ENCODE data around the gene C2orf42.
"Not testable (repeated sequence)": the region's sequence is repeated elsewhere in the genome, so short reads cannot be mapped to it uniquely, and the experiment has no call there.

The C2orf42 gene

DNA sequence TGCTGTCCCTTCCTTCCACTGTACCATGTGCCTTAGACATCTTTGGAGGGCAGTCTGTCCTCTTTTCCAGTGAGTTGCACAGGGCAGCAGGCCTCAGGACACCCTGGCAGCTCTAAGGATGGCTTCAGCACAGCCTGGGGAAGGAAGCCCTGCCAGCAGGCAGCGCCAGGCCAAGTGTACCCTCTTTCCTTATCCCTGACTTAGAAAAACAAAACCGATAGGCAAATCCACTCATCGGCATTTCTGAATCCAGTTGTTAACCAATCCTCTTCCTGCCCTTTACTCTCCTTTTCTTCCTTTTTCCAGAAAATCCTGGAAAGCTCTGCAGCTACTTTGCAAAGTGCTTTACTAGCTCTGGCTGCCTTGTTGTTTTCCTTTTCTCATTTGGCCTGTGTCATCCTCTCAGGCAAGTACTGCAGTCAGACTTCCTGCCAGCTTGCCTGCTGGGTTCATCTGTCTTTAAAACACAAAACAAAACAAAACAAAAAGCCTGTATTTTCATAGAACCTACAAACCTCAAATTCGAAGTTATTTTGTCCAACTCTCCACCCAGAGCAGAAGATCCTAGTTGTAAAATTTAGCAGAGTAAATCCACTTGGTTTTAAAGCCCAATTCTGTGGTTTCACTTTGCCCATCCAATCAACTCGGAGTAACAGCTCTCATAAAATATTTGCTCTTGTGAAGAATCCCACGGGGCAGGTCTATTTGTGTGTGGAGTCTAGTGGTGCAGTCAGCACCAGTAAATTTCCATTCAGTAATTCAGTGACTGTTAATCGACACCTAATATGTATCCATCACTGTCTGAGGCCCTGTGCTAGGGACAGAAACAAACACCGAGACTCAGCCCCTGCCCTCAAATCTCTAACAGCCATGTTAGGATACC is 58.3 kb downstream of the C2orf42 start:
- DNase-seq (ENCODE audit: low read depth, low spot score) = no peak
- H3K4me3 ChIP-seq (ENCODE audit: low read depth, low read length) = peak overlapping the region; percentile 43
- TF ChIP-seq, protein P1, sequence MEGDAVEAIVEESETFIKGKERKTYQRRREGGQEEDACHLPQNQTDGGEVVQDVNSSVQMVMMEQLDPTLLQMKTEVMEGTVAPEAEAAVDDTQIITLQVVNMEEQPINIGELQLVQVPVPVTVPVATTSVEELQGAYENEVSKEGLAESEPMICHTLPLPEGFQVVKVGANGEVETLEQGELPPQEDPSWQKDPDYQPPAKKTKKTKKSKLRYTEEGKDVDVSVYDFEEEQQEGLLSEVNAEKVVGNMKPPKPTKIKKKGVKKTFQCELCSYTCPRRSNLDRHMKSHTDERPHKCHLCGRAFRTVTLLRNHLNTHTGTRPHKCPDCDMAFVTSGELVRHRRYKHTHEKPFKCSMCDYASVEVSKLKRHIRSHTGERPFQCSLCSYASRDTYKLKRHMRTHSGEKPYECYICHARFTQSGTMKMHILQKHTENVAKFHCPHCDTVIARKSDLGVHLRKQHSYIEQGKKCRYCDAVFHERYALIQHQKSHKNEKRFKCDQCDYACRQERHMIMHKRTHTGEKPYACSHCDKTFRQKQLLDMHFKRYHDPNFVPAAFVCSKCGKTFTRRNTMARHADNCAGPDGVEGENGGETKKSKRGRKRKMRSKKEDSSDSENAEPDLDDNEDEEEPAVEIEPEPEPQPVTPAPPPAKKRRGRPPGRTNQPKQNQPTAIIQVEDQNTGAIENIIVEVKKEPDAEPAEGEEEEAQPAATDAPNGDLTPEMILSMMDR (IDR thresholded peaks at IDR 0.05; ENCODE audit: insufficient read depth, low read length, missing control alignments) = no peak
- ChIA-PET POLR2A (interaction anchor here (0.7 to 1.9 kb wide), 5 partner anchors 8 to 218 kb away, joined by 3 to 5 read pairs (median 5); partner anchors contain the start of gene MXD1), CTCF (interaction anchor here (1.0 to 1.7 kb wide), 5 partner anchors 10 to 61 kb away, joined by 3 to 8 read pairs (median 4); partner anchors contain the start of gene C2orf42)

DNA sequence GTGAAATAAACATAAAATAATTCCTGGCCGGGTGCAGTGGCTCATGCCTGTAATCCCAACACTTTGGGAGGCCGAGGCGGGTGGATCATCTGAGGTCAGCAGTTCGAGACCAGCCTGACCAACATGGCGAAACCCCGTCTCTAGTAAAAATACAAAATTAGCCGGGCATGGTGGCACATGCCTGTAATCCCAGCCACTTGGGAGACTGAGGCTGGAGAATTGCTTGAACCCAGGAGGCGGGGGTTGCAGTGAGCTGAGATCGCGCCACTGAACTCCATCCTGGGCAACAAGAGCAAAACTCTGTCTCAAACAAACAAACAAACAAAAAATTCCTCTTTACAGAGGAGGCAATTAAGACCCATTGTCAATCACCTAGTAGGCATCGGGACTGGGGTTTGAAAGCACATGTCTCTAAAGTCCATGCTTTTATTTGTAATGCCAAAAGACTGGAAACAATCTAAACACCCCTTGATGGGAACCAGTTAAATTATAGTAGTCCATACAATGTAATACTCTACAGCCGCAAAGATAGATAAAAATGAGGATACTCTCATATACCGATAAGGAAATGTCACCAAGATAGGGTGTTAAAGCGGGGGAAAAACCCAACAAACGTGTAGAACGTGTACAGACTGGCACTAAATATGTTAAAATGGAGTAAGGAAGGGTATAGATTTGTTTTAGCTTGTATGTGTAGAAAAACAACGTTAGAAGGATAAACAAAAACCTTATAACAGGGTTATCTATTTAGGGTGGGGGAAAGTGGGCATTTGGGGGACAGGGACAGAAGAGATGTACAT is 59.3 kb downstream of the C2orf42 start:
- ChIA-PET CTCF (interaction anchor here (1.7 kb wide), 1 partner anchor 12 kb away, joined by 8 read pairs; no protein-coding TSS in a partner anchor), POLR2A (interaction anchor here (1.4 kb wide), 2 partner anchors 11 to 217 kb away, joined by 5 read pairs; partner anchors contain the start of gene MXD1)
- H3K4me3 ChIP-seq (ENCODE audit: low read depth, low read length); DNase-seq (ENCODE audit: low read depth, low spot score): not testable (repeated sequence)

DNA sequence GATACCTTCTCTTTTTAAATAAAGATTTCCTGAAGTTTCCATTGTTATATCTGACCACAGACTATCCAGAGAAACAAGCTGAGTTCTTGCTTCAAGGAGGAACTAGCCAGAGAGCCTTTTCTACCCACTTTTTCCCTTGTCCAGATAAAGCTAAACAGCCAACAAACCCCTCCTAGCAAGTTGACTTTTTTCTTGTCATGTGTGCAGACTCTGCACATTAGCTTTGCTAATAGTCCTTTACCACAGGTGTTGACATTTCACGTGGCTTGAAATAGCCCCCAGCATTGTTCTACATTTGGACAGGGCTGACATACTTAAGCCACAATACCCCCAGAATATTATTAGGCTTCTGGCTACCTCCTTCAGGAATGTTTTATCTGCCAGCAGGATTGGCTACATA is 62.8 kb downstream of the C2orf42 start:
- POLR2A ChIA-PET = no interaction called here
- CTCF ChIA-PET = interaction anchor here (1.6 kb wide), 1 partner anchor 13 kb away, joined by 5 read pairs; no protein-coding TSS in a partner anchor
- no peak overlapping the region for H3K4me3 ChIP-seq (ENCODE audit: low read depth, low read length)
- no peak for DNase-seq (ENCODE audit: low read depth, low spot score)
- TF ChIP-seq, protein P1 (IDR thresholded peaks at IDR 0.05; ENCODE audit: insufficient read depth, low read length, missing control alignments) = no peak

DNA sequence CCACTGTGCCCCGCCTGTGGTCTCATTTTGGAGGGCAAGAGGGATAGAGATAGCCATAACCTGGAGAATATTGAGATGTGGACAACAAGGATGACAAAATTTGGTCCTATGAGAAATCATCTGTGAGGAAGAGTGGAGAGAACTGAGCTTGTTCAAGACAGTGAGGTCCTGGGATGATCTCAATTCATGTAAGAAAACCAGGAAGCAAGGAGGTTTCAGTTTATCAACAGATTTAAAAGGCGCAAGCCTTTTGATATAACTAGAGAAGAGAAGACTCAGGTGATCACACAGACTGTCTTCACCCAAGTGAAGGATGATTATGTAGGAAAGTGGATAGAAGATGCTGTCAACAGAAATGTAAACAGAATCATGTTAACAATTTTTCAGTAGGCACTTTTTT is 64.4 kb downstream of the C2orf42 start:
- no peak overlapping the region for H3K4me3 ChIP-seq (ENCODE audit: low read depth, low read length)
- ChIA-PET POLR2A (no interaction called here), CTCF (interaction anchor here (0.8 to 3.1 kb wide), 2 partner anchors 11 to 41 kb away, joined by 3 to 12 read pairs; no protein-coding TSS in a partner anchor)

DNA sequence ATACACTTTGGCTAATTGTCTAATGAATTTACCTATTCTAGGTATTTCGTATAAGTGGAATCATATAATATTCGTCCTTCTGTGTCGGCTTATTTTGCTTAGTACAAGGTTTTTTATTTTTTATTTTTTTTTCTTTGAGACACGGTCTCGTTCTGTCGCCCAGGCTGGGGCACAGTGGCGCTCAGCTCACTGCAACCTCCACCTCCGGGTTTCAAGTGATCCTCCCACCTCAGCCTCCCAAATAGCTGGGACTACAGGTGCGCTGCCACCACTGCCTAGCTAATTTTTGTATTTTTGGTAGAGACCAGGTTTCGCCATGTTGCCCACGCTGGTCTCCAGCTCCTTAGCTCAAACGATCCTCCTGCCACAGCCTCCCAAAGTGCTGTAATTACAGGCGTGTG is 65.3 kb downstream of the C2orf42 start:
- TF ChIP-seq, protein P1 (IDR thresholded peaks at IDR 0.05; ENCODE audit: insufficient read depth, low read length, missing control alignments) = no peak
- no peak for DNase-seq (ENCODE audit: low read depth, low spot score)
- peak overlapping the region; percentile 52; the same call in 1 of the 2 replicates for H3K4me3 ChIP-seq (ENCODE audit: low read depth, low read length)
- CTCF ChIA-PET = interaction anchor here (0.8 to 3.1 kb wide), 3 partner anchors 10 to 55 kb away, joined by 3 to 12 read pairs (median 3); no protein-coding TSS in a partner anchor
- POLR2A ChIA-PET = interaction anchor here (0.6 to 2.2 kb wide), 4 partner anchors 10 to 41 kb away, joined by 4 to 11 read pairs (median 6); no protein-coding TSS in a partner anchor

More for the DNA sequence above, 64.4 kb downstream of the C2orf42 start:
- TF ChIP-seq, protein P1 (IDR thresholded peaks at IDR 0.05; ENCODE audit: insufficient read depth, low read length, missing control alignments) = no peak
- DNase-seq (ENCODE audit: low read depth, low spot score) = no peak

DNA sequence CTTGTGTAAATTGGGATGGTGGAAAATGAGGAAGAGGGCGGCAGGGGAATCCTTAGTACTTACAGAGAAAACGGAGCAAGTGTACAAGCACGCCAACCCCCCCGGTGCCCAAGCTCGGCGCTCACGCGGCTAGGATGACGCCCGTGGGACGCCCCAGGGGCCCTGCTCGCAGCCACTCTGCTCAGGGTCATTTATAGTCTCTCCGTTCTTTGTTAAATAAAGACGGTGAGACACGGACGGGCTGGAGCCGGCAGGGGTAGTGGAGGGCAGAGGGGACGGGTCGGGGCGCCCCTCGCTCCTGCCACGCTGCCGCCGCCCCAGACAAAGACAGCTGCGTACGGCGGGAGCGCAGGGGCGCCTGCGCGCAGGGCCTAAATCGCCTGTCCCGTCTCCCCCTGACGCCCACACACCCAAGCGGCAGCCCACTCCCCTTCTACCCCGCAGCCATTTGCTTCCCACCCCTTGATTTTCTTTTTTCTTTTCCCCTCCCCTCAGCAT is 65.8 kb downstream of the C2orf42 start:
- no peak for DNase-seq (ENCODE audit: low read depth, low spot score)
- CTCF ChIA-PET = interaction anchor here (0.6 to 3.1 kb wide), 6 partner anchors 9 to 54 kb away, joined by 3 to 12 read pairs (median 4); no protein-coding TSS in a partner anchor
- H3K4me3 ChIP-seq (ENCODE audit: low read depth, low read length) = peak overlapping the region; percentile 52
- POLR2A ChIA-PET = interaction anchor here (1.0 to 2.2 kb wide), 8 partner anchors 8 to 35 kb away, joined by 3 to 11 read pairs (median 5); no protein-coding TSS in a partner anchor
- TF ChIP-seq, protein P1 (IDR thresholded peaks at IDR 0.05; ENCODE audit: insufficient read depth, low read length, missing control alignments) = no peak

Data from AG04449 (cell line).